ENCODE data around the gene CNN2.

Gene CNN2

GRCh38 chr19:1025960-1026782 lies at the start of gene CNN2:
TSS of gene CNN2 (plus strand) at chr19:1026608. CDS start at chr19:1026662, 54 bp downstream.
- no peak for FAIRE-seq

- FAIRE-seq, result no peak
These were observed 49.3 kb upstream of the CNN2 start for GRCh38 chr19:977058-977464.

- no peak for FAIRE-seq
These were observed 47.1 kb upstream of the CNN2 start for GRCh38 chr19:979318-979741.

GRCh38 chr19:980133-980998 lies 46.0 kb upstream of the CNN2 start:
- FAIRE-seq, result no peak

GRCh38 chr19:982567-983170 lies 43.7 kb upstream of the CNN2 start:
- FAIRE-seq, result no peak

GRCh38 chr19:984165-984967 lies 42.0 kb upstream of the CNN2 start, which contains the start of gene WDR18:
TSS of gene WDR18 (plus strand) at chr19:984345. CDS start at chr19:984354, 9 bp downstream.
- FAIRE-seq, result no peak

- FAIRE-seq, result no peak
These were observed 40.3 kb upstream of the CNN2 start for GRCh38 chr19:986083-986482.

- no peak for FAIRE-seq
These were observed 38.3 kb upstream of the CNN2 start for GRCh38 chr19:988081-988480.

GRCh38 chr19:988510-988909 lies 37.9 kb upstream of the CNN2 start:
- no peak for FAIRE-seq

GRCh38 chr19:989381-990081 lies 36.9 kb upstream of the CNN2 start:
- no peak for FAIRE-seq

GRCh38 chr19:990119-990571 lies 36.3 kb upstream of the CNN2 start:
- FAIRE-seq, result no peak

- no peak for FAIRE-seq
These were observed 35.7 kb upstream of the CNN2 start for GRCh38 chr19:990746-991145.

GRCh38 chr19:991174-991931 lies 35.1 kb upstream of the CNN2 start:
- no peak for FAIRE-seq

GRCh38 chr19:991932-992669 lies 34.3 kb upstream of the CNN2 start:
- no peak for FAIRE-seq

GRCh38 chr19:992670-993055 lies 33.7 kb upstream of the CNN2 start:
- FAIRE-seq, result no peak

- no peak for FAIRE-seq
These were observed 33.0 kb upstream of the CNN2 start for GRCh38 chr19:993361-993830.

GRCh38 chr19:993831-994393 lies 32.5 kb upstream of the CNN2 start:
- no peak for FAIRE-seq

GRCh38 chr19:994516-994915 lies 31.9 kb upstream of the CNN2 start:
- FAIRE-seq, result no peak

- no peak for FAIRE-seq
These were observed 31.2 kb upstream of the CNN2 start for GRCh38 chr19:995051-995827.

Data from endometrium (tissue), 2 donors.